ENCODE measurements around the gene TXNL1. TPM values are rescaled to one million over a fixed set of nuclear protein-coding genes. Genes with fewer than 3 reads are reported as not detected.

TXNL1 gene
- polyA plus RNA-seq (2013, experiment 1 of 2), result 99.0 TPM
- polyA plus RNA-seq (2013, experiment 2 of 2), result 101 TPM

DNA sequence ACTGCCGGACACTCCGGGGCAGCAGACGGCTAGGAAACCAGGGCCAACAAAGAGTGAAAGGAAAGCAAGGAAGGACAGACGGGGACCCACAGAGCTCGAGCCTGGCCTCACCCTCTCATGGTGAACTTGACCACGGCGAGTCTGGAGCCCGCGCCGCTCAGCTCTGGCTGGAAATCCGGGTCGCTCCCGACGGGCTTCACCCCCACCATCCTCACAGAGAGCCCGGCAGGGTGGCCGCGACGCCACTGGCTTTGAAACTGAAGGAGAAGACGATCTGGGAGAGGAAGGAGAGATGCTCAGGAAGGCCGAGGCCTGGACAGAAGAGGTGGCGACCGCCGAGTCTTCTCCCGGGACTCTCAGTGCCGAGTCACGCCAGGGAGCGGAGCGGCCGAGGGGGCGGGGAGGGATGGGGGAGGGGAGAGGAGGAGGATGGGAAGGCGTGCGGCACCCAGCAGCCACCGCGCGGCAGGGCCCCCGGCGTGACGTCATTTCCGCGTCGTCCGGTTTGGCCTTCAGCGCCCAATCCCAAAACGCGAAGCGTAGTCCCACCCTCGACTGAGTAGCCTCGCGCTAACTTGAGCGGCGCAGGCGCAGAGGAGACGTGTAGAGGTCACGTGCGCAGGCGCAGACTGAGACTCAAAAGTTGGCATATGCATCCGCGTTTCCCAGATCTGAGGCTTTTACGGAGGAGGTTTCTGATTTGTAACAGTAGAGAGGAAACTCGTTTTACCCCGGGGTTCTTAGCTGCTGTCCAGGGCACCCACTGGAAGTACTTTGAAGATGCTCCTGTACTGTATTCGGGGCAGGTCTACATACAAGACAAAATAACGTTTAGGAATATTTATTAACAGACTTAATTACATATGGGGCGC is at the start of gene TXNL1:
TSS of gene TXNL1 (minus strand) at position 361 of the 872 bp plus-strand sequence. CDS start at position 209, 152 bp downstream.
- peak within 1 kb of the TSS; percentile 87 to 97 for H3K4me3 ChIP-seq (ENCODE audit: insufficient read depth in 1 of 2, low read depth in 1 of 2, low read length in 2 of 2)
- peak within 1 kb of the TSS; percentile 100 for H3K9ac ChIP-seq (ENCODE audit: low read length)
- peaks cover 3% of the 10 kb centered on the region for H3K4me1 ChIP-seq (ENCODE audit: control insufficient read depth, insufficient read depth, low read depth, low read length)
- peak within 1 kb of the TSS; percentile 26 to 94 for H3K14ac ChIP-seq (ENCODE audit: low read length in 2 of 2)
- H3K36me3 ChIP-seq (ENCODE audit: control insufficient read depth in 1 of 2, insufficient read depth in 2 of 2, low read depth in 1 of 2, low read length in 2 of 2), result peaks cover 0 to 17% of the 10 kb centered on the region in 2 experiments
- H3K27ac ChIP-seq (ENCODE audit: low read length, poor library complexity, severe bottlenecking), result peak within 1 kb of the TSS; percentile 94
- no peak within 1 kb of the TSS for H2BK15ac ChIP-seq (ENCODE audit: low read depth, poor library complexity, severe bottlenecking)
- no peaks in the 10 kb centered on the region for H3K27me3 ChIP-seq (ENCODE audit: control insufficient read depth in 1 of 2, insufficient read depth in 1 of 2, low read length in 2 of 2)
- H3K4ac ChIP-seq (ENCODE audit: low read depth in 1 of 2, low read length in 2 of 2), result peak within 1 kb of the TSS; percentile 53 to 98
- peak within 1 kb of the TSS; percentile 82 for H3K4me2 ChIP-seq (ENCODE audit: low read length, poor library complexity, severe bottlenecking)
- H4K8ac ChIP-seq (ENCODE audit: low read length), result peak within 1 kb of the TSS; percentile 52
- no peaks in the 10 kb centered on the region for H3K9me3 ChIP-seq (ENCODE audit: control insufficient read depth, low read length)
- peak within 1 kb of the TSS in 1 of 2 experiments; percentile 89 for H3K23ac ChIP-seq (ENCODE audit: low read length in 2 of 2)
- peak within 1 kb of the TSS; percentile 49 for H2AK5ac ChIP-seq (ENCODE audit: low read length, severe bottlenecking)
- H3K79me1 ChIP-seq (replicated peaks; ENCODE audit: low read length, poor library complexity, severe bottlenecking), result no peaks in the 10 kb centered on the region
- peak within 1 kb of the TSS; percentile 85 to 97 for H3K18ac ChIP-seq (ENCODE audit: low read depth in 1 of 2, low read length in 2 of 2)
- H2AFZ ChIP-seq (ENCODE audit: low read depth, low read length), result peak within 1 kb of the TSS; percentile 77
- WGBS, result 4% methylated on average over 48 of the region's 64 CpGs
- H2BK5ac ChIP-seq (ENCODE audit: low read depth, low read length, poor library complexity, severe bottlenecking), result peak within 1 kb of the TSS; percentile 40
- peak within 1 kb of the TSS; percentile 52 to 77 for H2BK12ac ChIP-seq (ENCODE audit: low read length in 2 of 2)
- peak within 1 kb of the TSS; percentile 78 for H4K91ac ChIP-seq (ENCODE audit: low read length)
- peak; percentile 98 for DNase-seq
- peak within 1 kb of the TSS; percentile 71 for H2BK120ac ChIP-seq (ENCODE audit: low read depth, low read length)

DNA sequence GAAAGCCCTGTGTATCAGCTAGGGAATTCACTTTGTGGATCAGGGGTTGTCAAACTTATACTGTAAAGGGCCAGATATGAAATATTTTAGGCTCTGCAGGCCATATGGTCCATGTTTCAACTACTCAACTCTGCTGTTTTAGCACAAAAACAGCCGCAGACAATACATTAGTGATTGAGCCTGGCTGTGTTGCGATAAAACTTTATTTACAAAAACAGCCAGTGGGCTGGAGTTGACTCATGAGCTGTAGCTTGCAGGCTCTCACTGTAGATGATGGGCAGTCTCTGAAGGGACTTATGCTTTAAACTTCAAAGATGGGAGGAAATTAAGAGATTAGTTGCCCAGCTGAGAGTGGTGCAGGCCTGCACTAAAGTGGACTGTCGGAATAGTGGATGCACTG is 45.9 kb upstream of the TXNL1 start:
- DNase-seq, result no peak
- H3K18ac ChIP-seq (ENCODE audit: low read depth in 1 of 2, low read length in 2 of 2), result no peak overlapping the region
- no peak overlapping the region for H3K4ac ChIP-seq (ENCODE audit: low read depth in 1 of 2, low read length in 2 of 2)
- H3K9me3 ChIP-seq (ENCODE audit: control insufficient read depth, low read length), result no peaks in the 10 kb centered on the region
- no peak overlapping the region for H3K23ac ChIP-seq (ENCODE audit: low read length in 2 of 2)
- H3K27me3 ChIP-seq (ENCODE audit: control insufficient read depth in 1 of 2, insufficient read depth in 1 of 2, low read length in 2 of 2), result no peaks in the 10 kb centered on the region
- H3K79me1 ChIP-seq (replicated peaks; ENCODE audit: low read length, poor library complexity, severe bottlenecking), result peaks cover 4% of the 10 kb centered on the region
- peaks cover 4 to 38% of the 10 kb centered on the region in 2 experiments for H3K36me3 ChIP-seq (ENCODE audit: control insufficient read depth in 1 of 2, insufficient read depth in 2 of 2, low read depth in 1 of 2, low read length in 2 of 2)
- H4K8ac ChIP-seq (ENCODE audit: low read length), result no peak overlapping the region
- WGBS, result 95% methylated on average over 3 of the region's 3 CpGs
- H2BK5ac ChIP-seq (ENCODE audit: low read depth, low read length, poor library complexity, severe bottlenecking), result no peak overlapping the region
- no peak overlapping the region for H2BK120ac ChIP-seq (ENCODE audit: low read depth, low read length)
- no peaks in the 10 kb centered on the region for H3K4me1 ChIP-seq (ENCODE audit: control insufficient read depth, insufficient read depth, low read depth, low read length)
- H3K4me3 ChIP-seq (ENCODE audit: insufficient read depth in 1 of 2, low read depth in 1 of 2, low read length in 2 of 2), result no peak overlapping the region
- no peak overlapping the region for H2BK15ac ChIP-seq (ENCODE audit: low read depth, poor library complexity, severe bottlenecking)
- H3K27ac ChIP-seq (ENCODE audit: low read length, poor library complexity, severe bottlenecking), result no peak overlapping the region
- no peak overlapping the region for H4K91ac ChIP-seq (ENCODE audit: low read length)
- no peak overlapping the region for H3K14ac ChIP-seq (ENCODE audit: low read length in 2 of 2)
- H2AK5ac ChIP-seq (ENCODE audit: low read length, severe bottlenecking), result no peak overlapping the region
- no peak overlapping the region for H3K4me2 ChIP-seq (ENCODE audit: low read length, poor library complexity, severe bottlenecking)
- H2BK12ac ChIP-seq (ENCODE audit: low read length in 2 of 2), result no peak overlapping the region
- H2AFZ ChIP-seq (ENCODE audit: low read depth, low read length), result no peak overlapping the region
- H3K9ac ChIP-seq (ENCODE audit: low read length), result no peak overlapping the region

DNA sequence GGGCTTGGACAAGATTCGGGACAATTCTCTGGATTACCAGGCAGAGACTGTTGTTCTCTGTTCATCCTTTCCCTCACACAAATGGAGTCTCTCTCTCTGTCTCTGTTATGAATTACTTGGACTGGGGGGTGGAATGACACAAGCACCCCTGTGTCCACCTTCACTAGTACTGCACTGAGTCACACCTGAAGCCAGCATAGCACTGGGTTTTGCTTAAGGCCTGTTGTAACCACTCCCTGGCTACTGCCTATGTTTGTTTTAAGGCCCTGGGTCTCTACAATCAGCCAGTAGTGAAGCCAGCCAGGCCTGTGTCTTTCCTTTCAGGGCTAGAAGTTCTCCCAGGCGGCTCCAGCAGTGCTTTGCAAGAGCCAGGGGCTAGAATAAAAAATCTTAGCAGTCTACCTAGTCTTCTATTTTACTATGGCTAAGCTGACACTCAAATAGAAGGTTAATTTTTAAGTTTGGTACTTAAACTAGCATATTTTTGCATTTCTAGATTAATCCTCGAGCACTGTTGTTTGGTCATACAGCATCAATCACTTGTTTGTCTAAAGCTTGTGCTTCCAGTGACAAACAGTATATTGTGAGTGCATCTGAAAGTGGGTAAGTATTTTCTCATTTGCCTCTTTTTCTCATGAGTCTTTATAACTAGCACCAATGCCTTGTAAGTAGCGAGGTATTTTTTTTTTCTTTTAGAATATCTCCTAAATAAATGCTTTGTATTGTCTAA is 40.6 kb upstream of the TXNL1 start:
- H3K18ac ChIP-seq (ENCODE audit: low read depth in 1 of 2, low read length in 2 of 2), result no peak overlapping the region
- no peak overlapping the region for H3K4me2 ChIP-seq (ENCODE audit: low read length, poor library complexity, severe bottlenecking)
- 97% methylated on average over 2 of the region's 4 CpGs for WGBS
- H3K23ac ChIP-seq (ENCODE audit: low read length in 2 of 2), result no peak overlapping the region
- no peak overlapping the region for H2AFZ ChIP-seq (ENCODE audit: low read depth, low read length)
- H3K79me1 ChIP-seq (replicated peaks; ENCODE audit: low read length, poor library complexity, severe bottlenecking), result peaks cover 6% of the 10 kb centered on the region
- no peak overlapping the region for H2BK5ac ChIP-seq (ENCODE audit: low read depth, low read length, poor library complexity, severe bottlenecking)
- H3K27ac ChIP-seq (ENCODE audit: low read length, poor library complexity, severe bottlenecking), result no peak overlapping the region
- peaks cover 0 to 22% of the 10 kb centered on the region in 2 experiments for H3K36me3 ChIP-seq (ENCODE audit: control insufficient read depth in 1 of 2, insufficient read depth in 2 of 2, low read depth in 1 of 2, low read length in 2 of 2)
- no peak for DNase-seq
- H3K4me3 ChIP-seq (ENCODE audit: insufficient read depth in 1 of 2, low read depth in 1 of 2, low read length in 2 of 2), result no peak overlapping the region
- no peak overlapping the region for H4K91ac ChIP-seq (ENCODE audit: low read length)
- no peaks in the 10 kb centered on the region for H3K9me3 ChIP-seq (ENCODE audit: control insufficient read depth, low read length)
- no peak overlapping the region for H2BK12ac ChIP-seq (ENCODE audit: low read length in 2 of 2)
- no peak overlapping the region for H3K14ac ChIP-seq (ENCODE audit: low read length in 2 of 2)
- H3K27me3 ChIP-seq (ENCODE audit: control insufficient read depth in 1 of 2, insufficient read depth in 1 of 2, low read length in 2 of 2), result no peaks in the 10 kb centered on the region
- H2BK15ac ChIP-seq (ENCODE audit: low read depth, poor library complexity, severe bottlenecking), result no peak overlapping the region
- H3K4ac ChIP-seq (ENCODE audit: low read depth in 1 of 2, low read length in 2 of 2), result no peak overlapping the region
- no peaks in the 10 kb centered on the region for H3K4me1 ChIP-seq (ENCODE audit: control insufficient read depth, insufficient read depth, low read depth, low read length)
- H4K8ac ChIP-seq (ENCODE audit: low read length), result no peak overlapping the region
- no peak overlapping the region for H2AK5ac ChIP-seq (ENCODE audit: low read length, severe bottlenecking)
- H2BK120ac ChIP-seq (ENCODE audit: low read depth, low read length), result no peak overlapping the region
- no peak overlapping the region for H3K9ac ChIP-seq (ENCODE audit: low read length)

DNA sequence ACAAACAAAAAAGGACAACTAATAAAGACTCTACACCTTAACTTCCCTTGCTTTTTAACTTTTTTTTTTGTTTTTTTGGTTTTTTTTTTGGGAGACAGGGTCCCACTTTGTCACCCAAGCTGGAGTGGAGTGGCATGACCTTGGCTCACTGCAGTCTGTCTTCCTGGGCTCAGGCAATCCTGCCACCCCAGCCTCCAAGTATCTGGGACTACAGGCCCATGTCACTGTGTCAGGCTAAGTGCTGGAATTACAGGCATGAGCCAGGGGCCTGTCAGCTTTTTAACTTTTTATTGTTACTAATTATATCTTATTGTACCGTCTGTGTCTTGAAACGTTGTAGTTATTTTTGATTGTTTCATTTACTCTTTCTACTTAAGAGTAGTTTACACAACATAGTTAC is 38.2 kb upstream of the TXNL1 start:
- H2BK120ac ChIP-seq (ENCODE audit: low read depth, low read length), result no peak overlapping the region
- H3K4me2 ChIP-seq (ENCODE audit: low read length, poor library complexity, severe bottlenecking), result no peak overlapping the region
- no peaks in the 10 kb centered on the region for H3K27me3 ChIP-seq (ENCODE audit: control insufficient read depth in 1 of 2, insufficient read depth in 1 of 2, low read length in 2 of 2)
- no peak overlapping the region for H4K8ac ChIP-seq (ENCODE audit: low read length)
- H3K18ac ChIP-seq (ENCODE audit: low read depth in 1 of 2, low read length in 2 of 2), result no peak overlapping the region
- no peak overlapping the region for H3K9ac ChIP-seq (ENCODE audit: low read length)
- no peaks in the 10 kb centered on the region for H3K4me1 ChIP-seq (ENCODE audit: control insufficient read depth, insufficient read depth, low read depth, low read length)
- no peak overlapping the region for H3K4ac ChIP-seq (ENCODE audit: low read depth in 1 of 2, low read length in 2 of 2)
- H3K36me3 ChIP-seq (ENCODE audit: control insufficient read depth in 1 of 2, insufficient read depth in 2 of 2, low read depth in 1 of 2, low read length in 2 of 2), result peaks cover 4 to 11% of the 10 kb centered on the region in 2 experiments
- H2AK5ac ChIP-seq (ENCODE audit: low read length, severe bottlenecking), result no peak overlapping the region
- no peak overlapping the region for H2BK12ac ChIP-seq (ENCODE audit: low read length in 2 of 2)
- H3K23ac ChIP-seq (ENCODE audit: low read length in 2 of 2), result no peak overlapping the region
- no peak overlapping the region for H3K14ac ChIP-seq (ENCODE audit: low read length in 2 of 2)
- no peak overlapping the region for H3K27ac ChIP-seq (ENCODE audit: low read length, poor library complexity, severe bottlenecking)
- H2AFZ ChIP-seq (ENCODE audit: low read depth, low read length), result no peak overlapping the region
- H4K91ac ChIP-seq (ENCODE audit: low read length), result no peak overlapping the region
- H3K79me1 ChIP-seq (replicated peaks; ENCODE audit: low read length, poor library complexity, severe bottlenecking), result peaks cover 13% of the 10 kb centered on the region
- no peak for DNase-seq
- no peak overlapping the region for H2BK15ac ChIP-seq (ENCODE audit: low read depth, poor library complexity, severe bottlenecking)
- no peak overlapping the region for H3K4me3 ChIP-seq (ENCODE audit: insufficient read depth in 1 of 2, low read depth in 1 of 2, low read length in 2 of 2)
- H2BK5ac ChIP-seq (ENCODE audit: low read depth, low read length, poor library complexity, severe bottlenecking), result no peak overlapping the region
- H3K9me3 ChIP-seq (ENCODE audit: control insufficient read depth, low read length), result no peaks in the 10 kb centered on the region
- WGBS, result no CpG with 5 or more reads among the region's 2 CpGs

Data from mesenchymal stem cell (in vitro differentiated cells and primary cell).